Measurements from ENCODE around the gene PRDM12.

Gene PRDM12

DNA sequence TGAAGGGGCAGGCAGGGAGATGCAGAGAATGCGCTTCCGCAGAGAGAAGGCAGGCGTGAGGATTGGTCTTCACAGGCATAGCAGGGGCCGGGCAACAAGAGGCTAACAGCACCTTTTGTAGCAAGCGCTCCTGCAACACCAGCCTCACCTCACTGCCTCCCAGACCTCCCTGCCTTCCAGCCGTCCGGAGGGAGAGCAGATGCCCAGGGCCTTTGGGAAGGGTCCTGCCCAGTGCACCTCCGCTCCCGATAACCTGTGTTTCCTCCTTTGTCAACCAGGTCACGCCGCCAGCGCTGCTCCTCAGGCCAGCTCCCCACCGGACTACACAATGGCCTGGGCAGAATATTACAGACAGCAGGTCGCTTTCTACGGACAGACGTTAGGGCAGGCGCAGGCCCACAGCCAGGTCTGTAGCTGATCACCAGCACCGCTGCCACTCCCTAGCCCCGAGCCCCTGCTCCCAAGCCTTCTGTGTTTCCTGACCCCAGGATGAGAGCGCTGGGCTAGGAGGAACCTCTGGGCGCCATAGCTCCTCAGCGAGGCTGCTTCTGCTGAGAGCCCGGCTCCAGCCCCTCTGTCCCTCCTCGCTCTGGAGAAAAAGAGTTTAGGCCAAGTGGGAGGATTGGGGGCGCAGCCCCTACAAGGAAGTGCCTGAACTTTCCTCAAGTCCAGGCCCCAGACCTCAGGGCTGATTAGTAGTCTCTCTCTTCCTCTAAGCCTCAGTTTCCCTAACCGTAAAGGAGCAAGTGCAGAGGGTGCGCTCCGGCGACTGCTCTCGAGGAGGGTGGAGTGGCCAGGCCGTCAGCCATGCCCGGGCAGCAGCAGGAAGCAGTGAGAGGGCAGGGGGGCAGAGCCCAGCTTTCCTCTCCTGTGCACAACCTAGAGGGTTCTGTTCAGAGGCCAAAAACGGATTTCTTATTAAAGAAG lies 28.4 kb upstream of the PRDM12 start:
- DNase-seq (ENCODE audit: low spot score): no peak

DNA sequence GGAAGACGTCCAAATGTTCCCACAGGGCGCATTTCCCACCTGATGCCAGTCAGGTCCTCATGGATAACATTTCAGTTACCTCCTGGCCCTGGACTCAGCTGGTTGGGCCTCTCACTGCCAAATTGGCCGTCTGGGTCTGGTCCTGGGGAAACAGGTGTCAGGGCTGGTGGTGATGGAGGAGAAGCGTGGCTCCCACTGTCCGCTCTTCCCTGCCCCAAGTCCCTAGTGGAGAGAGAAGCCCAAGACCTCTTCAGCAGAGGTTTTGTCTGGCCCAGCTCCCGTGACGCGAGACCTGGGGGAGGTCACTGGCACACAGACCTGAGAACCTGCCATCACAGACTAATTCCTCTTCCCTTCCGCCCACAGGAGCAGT lies 27.8 kb upstream of the PRDM12 start:
- DNase-seq (ENCODE audit: low spot score): no peak

DNA sequence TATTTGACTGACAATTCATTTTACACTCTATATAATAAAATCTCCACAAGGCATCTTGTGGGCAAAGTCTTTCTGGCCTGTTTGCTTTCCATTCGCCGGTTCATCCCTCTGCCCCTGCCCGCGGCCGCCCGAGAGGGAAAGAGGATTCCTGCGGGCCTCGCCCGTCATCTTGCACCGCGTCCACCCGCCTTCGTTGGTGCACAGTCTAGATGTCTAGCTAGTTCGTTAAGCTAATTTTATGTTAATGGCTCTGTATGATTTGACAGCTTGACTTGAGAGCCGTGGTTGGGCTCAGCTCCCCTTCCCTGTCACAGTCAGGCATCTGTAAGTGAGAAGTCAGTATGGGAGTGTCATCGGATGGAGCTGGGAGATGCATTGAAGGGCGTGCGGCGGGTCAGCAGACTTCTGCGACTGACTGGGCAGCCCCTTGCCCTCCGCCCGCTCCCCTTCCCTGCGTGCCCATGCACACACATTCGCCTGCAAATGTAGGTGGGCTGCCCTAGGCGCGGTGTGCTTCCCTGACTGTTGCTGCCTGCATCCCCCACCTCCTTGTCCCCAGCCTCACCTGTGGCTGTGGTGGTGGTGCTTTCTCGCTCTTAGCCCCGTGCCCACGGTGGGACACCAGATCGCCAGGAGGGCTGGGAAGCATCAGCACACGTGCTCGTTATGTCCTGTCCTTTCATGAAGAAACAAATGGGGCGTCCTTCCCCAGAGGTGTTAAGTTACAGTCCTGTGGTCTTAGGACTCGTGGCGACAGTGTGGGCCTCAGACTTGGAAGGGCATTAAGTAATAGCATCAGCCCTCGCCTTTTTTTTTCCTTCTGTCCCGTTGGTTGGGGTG lies 25.9 kb upstream of the PRDM12 start:
- DNase-seq (ENCODE audit: low spot score): no peak

DNA sequence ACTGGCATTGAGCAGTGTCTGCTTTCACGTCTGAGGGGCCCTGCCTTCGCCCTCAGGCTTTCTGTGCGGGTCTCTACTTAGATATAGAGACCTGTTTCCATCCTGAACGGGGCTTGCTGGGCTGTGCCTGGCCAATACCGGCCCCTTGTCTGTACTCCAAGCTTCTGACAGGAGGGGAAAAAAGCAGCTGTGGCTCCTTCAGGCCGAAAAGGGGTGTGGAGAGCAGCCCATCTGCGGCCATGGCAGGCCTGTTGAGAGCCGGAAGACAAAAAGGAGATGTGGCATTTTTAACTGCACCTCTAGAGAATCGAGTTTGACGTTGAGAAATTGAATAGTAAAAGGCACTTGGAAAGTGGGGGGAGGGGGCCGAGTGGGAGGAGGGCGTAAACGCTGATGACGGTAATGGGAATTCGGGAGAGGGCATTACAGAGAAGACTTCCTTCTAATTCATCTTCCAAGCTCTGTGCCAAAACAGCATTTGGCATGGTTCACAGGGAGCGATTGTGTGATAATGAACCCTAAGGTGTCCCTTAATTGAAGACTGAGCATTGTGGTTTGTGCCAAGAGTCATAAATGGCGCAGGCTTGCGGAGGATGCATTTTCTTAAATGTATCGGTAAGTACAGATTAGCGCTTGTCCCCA lies 25.1 kb upstream of the PRDM12 start:
- no peak for DNase-seq (ENCODE audit: low spot score)

DNA sequence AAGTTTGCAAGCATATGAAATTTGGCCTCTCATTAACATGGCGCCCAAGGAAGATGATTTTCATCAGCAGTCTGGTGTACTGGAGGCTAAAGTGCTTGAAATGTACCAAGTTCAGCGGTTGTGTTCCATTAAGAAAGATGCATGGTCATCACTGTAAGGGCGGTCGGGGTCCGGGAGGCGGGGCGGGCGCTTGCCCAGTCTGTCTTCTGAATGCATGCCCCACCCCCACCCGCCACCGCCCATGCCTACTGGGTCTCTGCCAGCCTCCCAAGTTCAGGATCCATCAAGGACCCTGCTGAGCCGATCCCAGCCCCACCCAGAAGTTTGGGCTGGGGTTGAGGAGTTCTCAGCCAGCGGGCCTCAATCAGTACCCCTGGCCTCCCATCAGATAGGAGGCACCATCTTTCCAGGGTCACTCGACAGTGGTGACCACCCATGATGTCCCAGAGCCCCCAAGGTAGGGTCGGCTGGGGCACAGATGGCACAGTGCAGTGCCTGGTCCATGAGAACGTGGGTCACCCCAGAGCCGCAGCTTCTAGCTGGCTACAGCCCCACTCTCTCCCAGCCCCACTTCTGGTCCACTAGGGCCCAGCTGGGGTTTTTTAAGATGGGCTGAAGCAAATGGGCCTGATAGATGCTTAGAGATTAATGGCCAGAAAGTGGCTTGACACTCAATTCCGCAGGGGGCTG lies 24.4 kb upstream of the PRDM12 start:
- no peak for DNase-seq (ENCODE audit: low spot score)

DNA sequence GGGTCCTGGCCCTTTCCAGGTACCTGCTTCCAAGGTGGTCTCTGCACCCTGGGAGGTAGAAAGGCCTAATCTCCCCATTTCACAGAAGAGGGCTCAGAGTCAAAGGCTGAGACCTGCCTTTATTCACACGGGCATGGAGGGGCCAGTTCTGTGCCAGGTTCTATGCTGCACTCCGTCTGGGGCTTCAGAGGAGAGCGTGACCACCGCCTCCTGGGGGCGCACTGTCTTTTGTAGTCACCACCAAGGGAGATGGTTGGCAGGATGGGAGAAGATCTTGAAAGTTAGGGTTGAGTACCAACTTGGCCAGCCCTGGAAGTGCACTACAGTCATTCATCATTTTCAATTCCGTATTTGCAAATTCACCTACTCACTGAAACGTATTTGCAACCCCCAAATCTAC lies 23.7 kb upstream of the PRDM12 start:
- DNase-seq (ENCODE audit: low spot score): no peak

DNA sequence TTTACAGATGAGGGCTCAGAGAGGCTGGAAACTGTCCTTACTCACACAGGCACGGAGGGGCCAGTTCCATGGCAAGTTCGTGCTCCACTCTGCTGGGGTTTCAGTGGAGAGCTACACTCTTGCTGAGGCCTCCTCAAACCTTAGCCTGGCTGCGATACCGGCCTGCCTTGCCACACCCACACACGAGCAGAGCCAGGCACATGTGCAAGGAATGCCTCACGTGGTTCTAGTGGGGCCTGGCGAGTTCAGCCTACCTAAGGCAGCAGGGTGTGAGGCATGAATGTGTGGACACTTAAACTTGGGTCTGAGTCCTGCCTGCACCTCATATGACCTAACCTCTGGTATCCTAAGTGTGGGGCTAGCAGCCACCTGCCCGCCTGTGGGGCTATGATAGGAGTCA lies 21.5 kb upstream of the PRDM12 start:
- DNase-seq (ENCODE audit: low spot score): no peak

DNA sequence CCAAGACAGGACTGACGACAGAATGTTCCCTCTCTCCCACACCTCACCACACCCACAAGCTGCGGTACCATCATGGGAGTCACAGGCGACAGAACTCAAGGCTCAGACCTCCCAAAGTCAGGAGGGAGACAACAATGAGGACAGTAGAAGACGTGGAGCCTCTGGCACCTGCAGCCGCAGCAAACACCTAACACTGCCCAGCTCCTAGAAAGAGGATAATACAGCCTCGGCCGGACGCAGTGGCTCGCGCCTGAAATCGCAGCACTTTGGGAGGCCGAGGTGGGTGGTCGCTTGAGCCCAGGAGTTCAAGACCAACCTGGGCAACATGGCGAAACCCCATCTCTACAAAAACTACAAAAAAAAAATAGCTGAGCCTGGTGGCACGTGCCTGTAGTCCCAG lies 13.2 kb upstream of the PRDM12 start:
- no peak for DNase-seq (ENCODE audit: low spot score)

DNA sequence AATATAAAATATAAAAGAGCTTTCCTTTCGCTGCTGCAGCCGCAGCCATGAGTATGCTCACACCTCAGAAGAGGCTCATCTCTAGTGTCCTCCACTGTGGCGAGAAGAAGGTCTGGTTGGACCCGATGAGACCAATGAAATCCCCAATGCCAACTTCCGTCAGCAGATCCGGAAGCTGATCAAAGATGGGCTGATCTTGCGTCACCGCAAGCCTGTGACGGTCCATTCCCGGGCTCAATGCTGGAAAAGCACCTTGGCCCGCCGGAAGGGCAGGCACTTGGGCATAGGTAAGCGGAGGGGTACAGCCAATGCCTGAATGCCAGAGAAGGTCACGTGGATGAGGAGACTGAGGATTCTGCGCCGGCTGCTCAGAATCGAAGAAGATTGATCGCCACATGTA lies 12.6 kb upstream of the PRDM12 start:
- no peak for DNase-seq (ENCODE audit: low spot score)

DNA sequence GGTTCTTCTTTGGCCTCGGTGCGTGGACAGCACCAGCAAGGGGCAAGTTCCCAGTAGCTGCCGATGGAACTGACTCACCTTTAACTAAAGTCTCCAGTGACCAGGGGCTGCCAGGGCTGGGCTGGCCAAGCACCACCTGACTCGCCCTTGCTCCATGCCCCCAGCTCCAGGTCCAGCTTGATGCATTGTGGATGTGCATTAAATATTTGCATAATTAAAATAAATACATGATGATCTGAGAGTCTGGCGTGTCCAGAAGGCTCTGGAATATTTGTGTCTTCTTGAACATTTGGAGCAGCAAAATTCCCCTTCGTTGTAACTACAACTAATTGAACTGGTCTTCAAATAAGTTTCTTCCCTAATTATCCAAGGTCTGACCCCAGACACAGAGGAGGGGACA lies 9.5 kb upstream of the PRDM12 start:
- no peak for DNase-seq (ENCODE audit: low spot score)

DNA sequence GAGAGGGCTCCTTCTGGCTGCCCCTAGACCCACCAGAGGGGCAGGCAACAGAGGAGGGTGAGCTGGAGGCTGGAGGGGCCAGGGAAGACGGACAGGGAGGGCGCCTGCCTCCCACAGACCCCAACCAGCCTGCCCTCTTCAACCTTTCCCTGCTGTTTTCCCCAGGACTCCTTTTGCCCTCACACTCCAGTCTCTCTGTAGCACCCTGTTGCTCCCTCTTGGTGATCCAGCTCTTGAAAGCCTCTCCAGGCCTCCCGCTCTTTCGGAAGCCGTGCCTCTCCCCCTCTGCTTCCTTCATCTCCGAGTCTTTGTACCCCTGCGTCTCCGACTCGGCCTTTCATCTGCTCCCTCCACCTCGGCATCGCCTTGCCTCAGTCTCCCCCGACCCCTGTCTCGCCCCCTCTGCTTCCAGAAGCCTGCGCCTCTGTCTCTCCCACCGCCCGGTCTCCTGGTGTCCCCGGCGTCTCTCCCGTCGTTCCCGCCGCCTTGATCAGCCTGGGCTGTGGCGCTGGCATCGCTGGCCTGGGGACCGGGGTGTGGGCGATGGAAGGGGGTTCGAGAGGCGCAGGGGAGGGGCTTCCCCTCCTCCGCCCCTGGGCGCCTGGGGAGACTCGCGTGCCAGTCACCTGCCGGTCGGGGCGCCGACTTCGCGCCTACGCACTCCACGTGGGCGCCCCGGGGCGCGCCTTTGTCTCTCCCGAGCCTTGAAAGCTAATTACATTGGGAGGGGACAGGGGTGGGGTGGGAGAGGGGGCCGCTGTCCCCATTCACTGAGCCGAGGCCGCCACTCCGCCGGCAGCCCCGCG lies 5.3 kb upstream of the PRDM12 start:
- DNase-seq (ENCODE audit: low spot score): no peak

DNA sequence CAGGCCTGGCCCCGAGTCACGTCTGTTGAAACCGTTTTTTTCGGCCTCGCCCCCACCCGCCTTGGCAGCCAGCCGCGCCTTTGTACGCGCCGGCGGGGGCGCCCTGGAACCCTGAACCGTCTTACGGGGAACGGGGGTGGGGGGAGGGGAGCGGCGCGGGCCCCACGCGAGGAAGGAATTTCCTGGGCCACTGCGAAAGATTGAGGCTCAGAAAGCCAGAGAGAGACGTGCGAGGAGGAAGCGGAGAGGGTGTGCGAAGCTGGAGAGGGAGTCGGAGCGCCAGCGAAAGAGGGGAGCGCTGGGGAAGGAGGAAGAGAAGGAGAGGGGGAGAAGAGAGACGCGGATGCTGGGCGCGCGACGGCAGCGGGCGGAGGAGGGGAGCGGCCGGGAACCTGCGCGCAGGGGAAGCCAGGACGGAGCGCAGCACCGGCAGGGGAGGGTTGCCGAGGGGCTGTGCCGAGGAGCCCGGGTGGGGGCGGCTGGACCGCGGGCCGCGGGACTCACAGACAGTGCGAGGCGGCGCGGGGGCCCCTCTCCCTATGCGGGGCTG lies 4.6 kb upstream of the PRDM12 start:
- DNase-seq (ENCODE audit: low spot score): no peak

DNA sequence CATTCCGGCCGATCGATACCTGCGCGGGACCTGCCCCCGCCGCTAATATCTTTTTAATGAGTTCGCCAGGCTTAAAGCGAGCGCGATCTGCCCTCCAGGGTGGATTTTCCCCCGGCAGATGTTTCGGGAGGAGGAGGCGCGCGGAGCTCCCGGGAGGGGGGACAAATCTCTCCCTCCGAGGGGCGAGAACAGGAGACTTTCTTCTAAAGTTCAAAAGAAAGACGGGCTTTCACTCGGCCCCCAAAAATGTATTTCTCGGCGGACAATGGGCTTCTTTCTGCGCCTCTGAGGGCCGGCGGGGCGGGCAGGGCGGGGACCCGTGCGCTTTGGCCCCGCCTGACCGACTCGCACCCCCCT lies 4.1 kb upstream of the PRDM12 start:
- no peak for DNase-seq (ENCODE audit: low spot score)

DNA sequence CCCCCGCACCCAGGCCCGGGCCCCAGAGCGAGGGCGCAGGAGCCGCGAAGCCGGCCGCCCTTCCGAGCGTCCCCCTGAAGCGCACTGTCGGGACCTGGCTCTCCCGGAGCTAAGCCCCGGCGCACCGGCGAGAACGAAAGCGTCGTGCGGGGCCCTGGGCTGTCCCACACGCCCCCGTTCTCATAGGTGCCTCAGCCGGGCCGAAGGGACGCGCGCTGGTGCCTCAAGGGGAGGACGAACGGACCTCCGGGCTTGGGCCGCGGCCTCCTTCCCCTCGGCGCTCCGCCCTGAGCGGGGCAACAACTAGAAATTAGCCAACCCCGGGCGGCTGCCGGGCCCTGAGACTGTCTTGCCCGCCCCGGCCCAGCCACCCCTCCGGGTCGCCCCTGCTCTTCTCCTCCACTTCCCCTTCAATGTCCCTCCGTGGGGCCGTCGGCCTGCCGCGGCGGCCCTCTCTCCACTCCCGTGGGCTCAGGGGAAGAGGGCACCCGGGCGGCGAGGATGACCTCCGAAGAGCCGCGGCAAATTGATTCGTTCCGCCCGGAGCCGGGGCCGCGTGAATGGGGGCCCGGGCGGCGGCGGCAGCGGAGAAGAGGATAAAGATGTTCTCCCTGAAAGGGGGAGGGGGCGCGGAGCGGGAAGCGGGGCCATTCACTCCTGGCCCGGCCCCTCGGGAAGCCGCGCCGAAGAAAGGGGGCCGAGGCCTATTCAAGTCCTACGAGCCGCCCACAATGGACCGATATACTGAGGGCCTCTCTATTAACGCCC lies 3.5 kb upstream of the PRDM12 start:
- DNase-seq (ENCODE audit: low spot score): no peak

DNA sequence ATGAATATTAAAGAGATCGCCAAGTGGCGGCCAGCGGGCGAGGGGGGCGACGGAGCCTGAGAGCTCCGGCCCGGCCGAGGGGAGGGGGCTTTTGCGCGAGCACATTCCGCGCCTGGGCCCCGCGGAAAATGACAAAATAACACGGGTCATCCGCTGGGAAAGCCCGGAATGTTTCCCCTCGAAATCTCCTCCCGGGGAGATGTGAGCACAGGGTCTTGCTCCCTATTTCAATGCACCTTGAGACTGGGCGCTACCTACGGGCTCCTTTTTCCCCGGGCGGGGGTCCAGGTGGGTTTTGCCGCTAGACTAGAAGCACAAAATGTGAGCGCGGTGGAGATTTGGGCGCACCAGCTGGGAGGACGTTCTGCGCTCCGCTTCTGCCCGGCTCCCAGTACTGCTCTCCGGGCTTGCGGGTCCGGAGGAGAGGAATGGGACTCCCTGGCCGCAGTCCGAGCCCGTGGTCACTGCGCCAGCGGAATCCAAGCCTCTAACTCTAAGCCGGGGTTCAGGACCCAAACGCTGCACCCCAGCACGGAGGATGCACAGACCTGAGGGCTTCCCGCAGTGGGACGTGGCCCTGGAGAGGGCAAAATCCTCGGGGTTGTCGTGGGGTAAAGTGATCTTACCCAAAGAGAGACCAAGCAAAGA lies 2.8 kb upstream of the PRDM12 start:
- no peak for DNase-seq (ENCODE audit: low spot score)

DNA sequence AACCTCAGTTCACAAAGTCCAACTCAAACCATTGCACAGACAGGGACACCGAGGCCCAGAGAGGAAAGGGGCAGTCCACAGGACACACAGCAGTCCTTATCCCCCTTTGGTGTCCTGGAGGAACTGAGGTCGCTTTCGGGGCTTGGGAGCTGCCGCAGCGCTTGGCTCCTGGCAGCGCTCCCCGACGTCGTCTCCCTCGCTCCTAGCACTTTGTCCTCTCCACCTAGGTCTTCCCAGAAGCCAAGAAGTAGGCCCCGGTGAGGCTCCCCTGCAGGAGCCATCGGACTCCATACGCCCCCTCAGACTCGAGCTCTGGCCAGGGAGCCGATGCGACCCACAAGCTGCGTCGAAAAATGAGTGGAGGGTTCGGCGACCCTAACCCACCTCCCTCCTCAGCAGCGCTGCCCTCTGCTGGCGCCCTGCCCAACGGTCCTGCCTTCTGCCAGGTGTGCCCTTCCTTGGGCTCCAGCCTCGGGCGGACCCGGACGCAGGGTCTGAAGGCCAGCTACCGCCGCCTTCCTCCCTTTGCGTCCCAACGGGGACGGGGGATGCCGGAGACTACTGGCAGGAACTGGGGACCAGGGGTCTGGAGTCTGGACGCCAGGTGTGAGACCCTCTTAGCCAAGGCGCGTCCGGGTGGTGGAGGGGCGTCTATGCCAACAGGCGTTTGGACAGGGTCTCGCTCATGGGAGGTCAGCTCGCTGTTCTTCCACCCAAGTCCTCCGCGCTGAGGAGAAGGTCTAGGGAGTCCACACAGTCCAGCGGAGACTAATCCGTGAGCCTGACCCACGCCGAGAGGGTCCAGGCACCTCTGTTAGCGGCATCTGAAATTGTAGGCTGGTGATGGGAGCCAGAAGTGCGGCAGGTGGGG lies 2.1 kb upstream of the PRDM12 start:
- DNase-seq (ENCODE audit: low spot score): no peak

DNA sequence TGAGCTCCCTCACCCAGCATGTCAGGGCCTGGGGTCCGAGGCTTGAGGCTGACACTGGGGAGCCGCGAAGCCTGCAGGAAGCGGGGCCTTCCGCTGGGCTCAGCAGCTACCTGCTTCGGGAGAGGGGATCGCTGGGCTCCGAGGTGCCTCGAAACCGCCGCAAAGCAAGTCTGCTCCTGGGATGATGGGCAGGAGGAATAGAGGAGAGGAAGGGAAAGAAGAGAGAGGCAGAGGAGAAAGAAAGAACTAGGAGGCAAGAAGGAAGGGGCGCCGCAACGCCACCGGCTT lies 1.5 kb upstream of the PRDM12 start:
- no peak for DNase-seq (ENCODE audit: low spot score)

DNA sequence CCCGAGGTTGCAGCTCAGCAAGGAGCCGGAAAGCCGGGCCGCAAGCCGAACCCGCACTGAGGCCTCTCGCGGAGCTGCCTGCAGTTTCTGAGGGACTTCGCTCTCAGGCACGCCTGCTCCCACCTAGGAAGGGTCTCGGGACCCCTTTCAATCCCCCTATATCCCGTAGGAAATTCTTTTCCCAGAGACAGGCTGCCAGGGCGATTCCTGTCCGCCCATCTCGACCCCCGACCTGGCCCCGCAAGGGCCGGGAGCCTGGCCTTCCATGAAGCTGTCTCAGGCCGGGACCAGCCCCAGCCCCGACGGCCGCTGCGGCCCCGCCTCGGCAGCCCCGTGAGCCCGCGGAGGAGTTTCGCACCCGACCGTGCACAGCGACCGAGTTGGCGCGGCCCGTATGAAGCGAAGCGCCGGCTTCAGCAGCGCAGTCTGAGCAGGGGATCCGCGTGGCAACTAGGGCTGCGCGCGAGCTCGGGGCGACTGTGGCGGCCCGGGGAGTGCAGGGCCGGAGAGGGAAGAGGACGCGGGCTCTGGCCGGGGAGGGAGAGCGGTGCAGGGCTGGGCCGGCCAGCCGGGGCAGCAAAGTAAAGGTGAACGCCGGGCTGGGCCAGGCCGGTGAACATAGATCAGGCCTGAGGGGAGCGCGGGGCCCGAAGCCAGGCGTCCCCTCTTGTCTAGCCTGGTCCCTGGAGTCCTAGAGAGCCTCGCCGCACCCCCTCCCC lies 977 bp upstream of the PRDM12 start:
- no peak for DNase-seq (ENCODE audit: low spot score)

DNA sequence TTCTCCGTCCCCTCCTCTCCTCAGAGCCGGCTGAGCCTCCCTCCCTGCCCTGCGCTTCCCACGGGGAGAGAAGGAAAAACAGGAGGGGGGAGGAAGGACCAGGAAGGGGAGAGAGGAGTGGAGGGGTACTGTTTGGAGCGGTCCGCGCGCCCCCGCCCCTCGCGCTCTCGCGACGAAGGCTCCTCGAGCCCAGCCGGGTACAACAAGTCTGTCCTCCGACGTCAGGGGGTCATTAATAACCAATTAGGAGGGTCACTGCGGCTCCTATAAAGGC lies 480 bp upstream of the PRDM12 start:
- DNase-seq (ENCODE audit: low spot score): no peak
